KMS-11 (cell line): ENCODE data around the gene DNAJC16.

Experiments
- H2AFZ ChIP-seq: fragments of 200-600 bp; sonication (generic); 2 replicates; pipeline ENCODE4 v1.6.1; 2016; ENCODE audit warnings: antibody characterized with exemption, mixed run types, low read depth
- H3K27ac ChIP-seq: fragments of 200-600 bp; sonication (generic); 2 replicates; pipeline ENCODE4 v1.6.1; 2016; ENCODE audit warnings: mild to moderate bottlenecking, mixed run types
- H3K27me3 ChIP-seq: fragments of 200-600 bp; sonication (generic); 2 replicates; pipeline ENCODE4 v1.6.1; 2017; ENCODE audit warnings: mild to moderate bottlenecking, low read depth, mixed run types, moderate library complexity; ENCODE audit not compliant: insufficient read depth
- H3K36me3 ChIP-seq: fragments of 200-600 bp; sonication (generic); 2 replicates; pipeline ENCODE4 v1.6.1; 2017; ENCODE audit warnings: mild to moderate bottlenecking, mixed run types; ENCODE audit not compliant: insufficient read depth
- H3K4me1 ChIP-seq: fragments of 200-600 bp; sonication (generic); 2 replicates; pipeline ENCODE4 v1.6.1; 2016; ENCODE audit warnings: mild to moderate bottlenecking, low read depth, mixed run types; ENCODE audit not compliant: poor library complexity, severe bottlenecking
- H3K4me2 ChIP-seq: fragments of 200-600 bp; sonication (generic); 2 replicates; pipeline ENCODE4 v1.7.0; 2016; ENCODE audit warnings: mild to moderate bottlenecking, mixed run types
- H3K4me3 ChIP-seq: fragments of 200-600 bp; sonication (generic); IDR thresholded peaks from 2 replicates; pipeline ENCODE4 v1.6.1; 2017; ENCODE audit warnings: low read depth, low read length, mixed read lengths; ENCODE audit not compliant: insufficient read depth
- H3K79me2 ChIP-seq: fragments of 200-600 bp; sonication (generic); 2 replicates; pipeline ENCODE4 v1.6.1; 2016; ENCODE audit warnings: low read depth, mixed run types; ENCODE audit not compliant: insufficient read depth
- H3K9ac ChIP-seq: fragments of 200-600 bp; sonication (generic); 2 replicates; pipeline ENCODE4 v1.6.1; 2016; ENCODE audit warnings: mild to moderate bottlenecking, mixed run types
- H4K20me1 ChIP-seq: fragments of 200-600 bp; sonication (generic); 2 replicates; pipeline ENCODE4 v1.6.1; 2016; ENCODE audit warnings: mild to moderate bottlenecking, mixed run types; ENCODE audit not compliant: insufficient read depth
- TF ChIP-seq, protein P1 (sequence below): fragments of 200-600 bp; sonication (generic); conservative IDR thresholded peaks from 2 replicates; pipeline ENCODE4 v1.6.1; 2017; ENCODE audit warnings: low read depth, mild to moderate bottlenecking, antibody characterized with exemption, low read length, moderate library complexity, mixed read lengths

The DNAJC16 gene

DNA sequence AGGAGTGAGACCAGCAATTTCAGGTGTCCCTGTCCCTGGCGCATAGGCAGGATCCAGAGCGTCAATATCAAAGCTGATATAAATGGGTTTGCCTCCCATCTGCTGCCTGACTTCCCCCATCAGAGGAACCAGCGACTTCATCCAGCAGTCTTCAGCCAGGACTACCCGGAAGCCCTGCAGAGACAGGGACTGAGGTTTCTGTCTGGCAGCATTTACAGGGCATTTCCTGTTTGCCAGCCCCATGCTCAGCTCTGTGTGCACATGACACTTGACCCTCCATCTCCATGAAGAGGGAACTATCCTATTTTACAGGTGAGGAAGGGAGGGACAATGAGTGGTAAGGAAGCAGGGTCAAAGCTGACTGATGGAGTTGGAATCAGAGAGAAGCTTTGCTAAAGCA lies 51.0 kb downstream of the DNAJC16 start:
- TF ChIP-seq, protein P1, sequence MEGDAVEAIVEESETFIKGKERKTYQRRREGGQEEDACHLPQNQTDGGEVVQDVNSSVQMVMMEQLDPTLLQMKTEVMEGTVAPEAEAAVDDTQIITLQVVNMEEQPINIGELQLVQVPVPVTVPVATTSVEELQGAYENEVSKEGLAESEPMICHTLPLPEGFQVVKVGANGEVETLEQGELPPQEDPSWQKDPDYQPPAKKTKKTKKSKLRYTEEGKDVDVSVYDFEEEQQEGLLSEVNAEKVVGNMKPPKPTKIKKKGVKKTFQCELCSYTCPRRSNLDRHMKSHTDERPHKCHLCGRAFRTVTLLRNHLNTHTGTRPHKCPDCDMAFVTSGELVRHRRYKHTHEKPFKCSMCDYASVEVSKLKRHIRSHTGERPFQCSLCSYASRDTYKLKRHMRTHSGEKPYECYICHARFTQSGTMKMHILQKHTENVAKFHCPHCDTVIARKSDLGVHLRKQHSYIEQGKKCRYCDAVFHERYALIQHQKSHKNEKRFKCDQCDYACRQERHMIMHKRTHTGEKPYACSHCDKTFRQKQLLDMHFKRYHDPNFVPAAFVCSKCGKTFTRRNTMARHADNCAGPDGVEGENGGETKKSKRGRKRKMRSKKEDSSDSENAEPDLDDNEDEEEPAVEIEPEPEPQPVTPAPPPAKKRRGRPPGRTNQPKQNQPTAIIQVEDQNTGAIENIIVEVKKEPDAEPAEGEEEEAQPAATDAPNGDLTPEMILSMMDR: no peak
- H3K4me1 ChIP-seq: peaks cover 57% of the 10 kb centered on the region
- no peaks in the 10 kb centered on the region for H3K36me3 ChIP-seq
- H3K27ac ChIP-seq: no peak overlapping the region
- H3K9ac ChIP-seq: no peak overlapping the region
- H3K4me2 ChIP-seq: no peak overlapping the region
- H3K4me3 ChIP-seq: no peak overlapping the region
- no peaks in the 10 kb centered on the region for H4K20me1 ChIP-seq
- H3K79me2 ChIP-seq: no peaks in the 10 kb centered on the region; the same call in 1 of the 2 replicates
- no peak overlapping the region for H2AFZ ChIP-seq
- no peaks in the 10 kb centered on the region for H3K27me3 ChIP-seq

DNA sequence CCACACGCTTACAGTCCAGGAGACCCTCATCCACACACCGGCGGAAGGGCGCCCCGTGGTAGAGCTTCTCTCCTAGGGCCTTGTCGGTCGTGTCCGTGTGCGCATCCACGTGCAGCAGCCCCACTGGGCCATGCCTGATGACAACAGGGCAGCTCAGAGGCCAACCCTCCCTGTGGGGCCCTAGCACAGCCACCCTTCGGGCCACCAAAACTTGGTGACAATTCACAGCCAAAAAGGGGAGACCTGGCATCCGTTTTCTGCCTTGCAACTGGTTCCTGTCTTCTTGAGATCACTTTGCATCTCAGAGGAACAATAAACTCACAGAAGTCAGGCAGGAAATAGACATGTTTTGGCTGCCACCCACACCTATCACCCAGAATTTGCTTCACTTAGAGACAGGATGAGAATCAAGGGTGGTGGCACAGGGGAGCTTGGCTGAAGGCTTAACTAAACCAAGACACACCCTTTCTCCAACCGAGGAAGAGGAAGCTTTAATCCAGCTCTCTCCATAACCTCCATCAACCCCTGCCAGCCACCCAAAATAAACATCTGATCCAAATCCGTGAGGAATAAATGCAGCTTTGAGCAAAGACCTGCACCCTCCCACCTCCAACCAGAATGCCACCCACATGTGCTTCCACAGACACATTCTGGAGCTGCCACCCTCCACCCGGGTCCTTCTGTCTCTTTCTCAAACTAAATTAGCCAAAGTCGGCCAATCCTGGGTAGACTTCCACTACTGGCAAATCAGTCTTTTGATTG lies 52.5 kb downstream of the DNAJC16 start:
- Histone ChIP-seq H3K27me3 (no peaks in the 10 kb centered on the region), H2AFZ (peak overlapping the region; percentile 50; the same call in 1 of the 2 replicates), H4K20me1 (no peaks in the 10 kb centered on the region), H3K36me3 (no peaks in the 10 kb centered on the region), H3K9ac (peak overlapping the region; percentile 54), H3K4me2 (peak overlapping the region; percentile 90), H3K4me3 (no peak overlapping the region), H3K79me2 (no peaks in the 10 kb centered on the region; the same call in 1 of the 2 replicates), H3K4me1 (peaks cover 56% of the 10 kb centered on the region), H3K27ac (peak overlapping the region; percentile 96)
- TF ChIP-seq, protein P1: no peak

DNA sequence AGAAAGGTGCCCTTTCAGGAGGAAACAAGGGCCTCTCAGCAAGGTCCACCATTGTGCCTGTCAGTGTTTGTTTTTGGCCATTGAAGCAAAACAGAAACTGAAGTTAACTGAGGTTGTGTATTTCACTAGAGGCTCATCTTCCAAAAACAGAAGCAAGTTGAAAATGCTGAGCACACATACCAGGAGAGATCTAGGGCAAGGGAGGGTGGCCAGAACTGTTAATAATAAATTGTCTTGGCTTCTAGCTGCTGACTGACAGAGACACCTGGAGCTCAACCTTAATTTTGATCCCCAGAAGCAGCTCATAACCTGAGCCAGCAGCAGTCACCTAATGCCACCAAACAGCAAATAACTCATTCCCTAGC lies 53.0 kb downstream of the DNAJC16 start:
- peaks cover 58% of the 10 kb centered on the region for H3K4me1 ChIP-seq
- TF ChIP-seq, protein P1: no peak
- no peaks in the 10 kb centered on the region for H3K36me3 ChIP-seq
- peak overlapping the region; percentile 50; the same call in 1 of the 2 replicates for H2AFZ ChIP-seq
- H3K9ac ChIP-seq: peak overlapping the region; percentile 54
- peak overlapping the region; percentile 96 for H3K27ac ChIP-seq
- H3K4me3 ChIP-seq: no peak overlapping the region
- H4K20me1 ChIP-seq: no peaks in the 10 kb centered on the region
- H3K79me2 ChIP-seq: no peaks in the 10 kb centered on the region; the same call in 1 of the 2 replicates
- no peaks in the 10 kb centered on the region for H3K27me3 ChIP-seq
- H3K4me2 ChIP-seq: peak overlapping the region; percentile 90

DNA sequence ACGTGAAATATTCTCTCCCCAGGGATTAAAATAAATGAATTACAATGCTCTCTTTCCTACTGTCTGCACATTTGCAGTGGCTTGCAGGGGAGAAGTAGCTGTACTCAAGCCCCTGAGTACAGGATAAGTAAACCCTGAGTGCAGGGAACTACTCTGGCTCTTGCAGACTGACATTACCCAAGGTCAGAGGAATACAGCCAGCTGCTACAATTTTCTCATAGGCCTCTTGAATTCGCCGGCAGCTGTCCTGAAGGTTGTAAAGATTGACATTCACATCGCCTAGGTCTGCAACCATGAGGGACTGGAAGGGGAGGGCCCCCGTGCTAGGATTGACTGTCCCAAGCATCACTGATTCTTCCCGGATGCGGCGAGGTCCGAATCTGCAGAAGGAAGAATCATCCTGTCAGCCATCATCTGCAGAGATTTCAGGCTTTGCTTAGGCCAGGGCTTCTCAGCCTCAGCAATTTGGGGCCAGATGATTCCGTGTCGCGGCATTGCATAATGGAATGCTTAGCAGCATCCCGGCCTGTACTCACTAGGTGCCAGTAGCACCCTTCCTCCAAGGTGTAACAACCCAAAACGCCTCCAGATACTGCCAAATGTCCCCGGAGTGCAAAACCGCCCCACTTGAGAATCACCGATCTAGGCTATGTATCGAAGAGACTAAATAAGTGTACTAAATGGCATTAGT lies 56.5 kb downstream of the DNAJC16 start:
- no peaks in the 10 kb centered on the region for H3K27me3 ChIP-seq
- H3K4me3 ChIP-seq: no peak overlapping the region
- TF ChIP-seq, protein P1: no peak
- no peaks in the 10 kb centered on the region; the same call in 1 of the 2 replicates for H3K79me2 ChIP-seq
- peaks cover 47% of the 10 kb centered on the region for H3K4me1 ChIP-seq
- peak overlapping the region; percentile 65 for H3K4me2 ChIP-seq
- no peaks in the 10 kb centered on the region for H4K20me1 ChIP-seq
- no peak overlapping the region for H2AFZ ChIP-seq
- H3K27ac ChIP-seq: no peak overlapping the region
- no peaks in the 10 kb centered on the region for H3K36me3 ChIP-seq
- no peak overlapping the region for H3K9ac ChIP-seq
